Measurements from ENCODE around the gene ASIC2. TPM values are rescaled to one million over a fixed set of nuclear protein-coding genes. Genes with fewer than 3 reads are reported as not detected.

Gene ASIC2
- total RNA-seq, 1 experiment from 2014 or later, result not detected

GRCh38 chr17:33052856-33053255 lies 240.2 kb downstream of the ASIC2 start:
- Mint-ChIP-seq H3K4me3 (ENCODE audit: unreplicated experiment) (no peak overlapping the region), H3K27ac (ENCODE audit: low read depth, unreplicated experiment) (no peak overlapping the region), H3K27me3 (ENCODE audit: insufficient read depth, unreplicated experiment) (no peaks in the 10 kb centered on the region), H3K4me1 (ENCODE audit: insufficient read depth, unreplicated experiment) (no peaks in the 10 kb centered on the region), H3K9me3 (ENCODE audit: unreplicated experiment) (no peaks in the 10 kb centered on the region), H3K36me3 (ENCODE audit: insufficient read depth, unreplicated experiment) (no peaks in the 10 kb centered on the region)
- no peak for TF ChIP-seq CTCF (IDR thresholded peaks at IDR 0.05; ENCODE audit: unreplicated experiment)
- BruUV-seq (replicated peaks), result no TSS peak
- CTCF ChIA-PET, result interaction anchor here (0.8 to 1.3 kb wide), 4 partner anchors 15 to 622 kb away, joined by 3 to 4 read pairs (median 4); no protein-coding TSS in a partner anchor
- POLR2A ChIA-PET, result no interaction called here
- DNase-seq (ENCODE audit: unreplicated experiment), result no peak
- intact Hi-C loops (cut with micrococcal nuclease), result no loop called here

- Mint-ChIP-seq H3K27me3 (ENCODE audit: insufficient read depth, unreplicated experiment) (no peaks in the 10 kb centered on the region), H3K27ac (ENCODE audit: low read depth, unreplicated experiment) (no peak overlapping the region), H3K9me3 (ENCODE audit: unreplicated experiment) (no peaks in the 10 kb centered on the region), H3K4me1 (ENCODE audit: insufficient read depth, unreplicated experiment) (no peaks in the 10 kb centered on the region), H3K36me3 (ENCODE audit: insufficient read depth, unreplicated experiment) (no peaks in the 10 kb centered on the region), H3K4me3 (ENCODE audit: unreplicated experiment) (no peak overlapping the region)
- intact Hi-C loops (cut with micrococcal nuclease), result no loop called here
- DNase-seq (ENCODE audit: unreplicated experiment), result no peak
- BruUV-seq (replicated peaks), result no TSS peak
- TF ChIP-seq CTCF (IDR thresholded peaks at IDR 0.05; ENCODE audit: unreplicated experiment), result no peak
- ChIA-PET CTCF (interaction anchor here (0.6 to 2.0 kb wide), 9 partner anchors 13 to 629 kb away, joined by 3 to 6 read pairs (median 3); no protein-coding TSS in a partner anchor), POLR2A (no interaction called here)
These were observed 242.4 kb downstream of the ASIC2 start for GRCh38 chr17:33050611-33051140.

- CTCF ChIA-PET, result interaction anchor here (0.6 to 2.0 kb wide), 21 partner anchors 8 to 875 kb away, joined by 3 to 10 read pairs (median 3); no protein-coding TSS in a partner anchor
These were observed 243.2 kb downstream of the ASIC2 start for GRCh38 chr17:33049781-33050414.

More at GRCh38 chr17:33049781-33050414, 243.2 kb downstream of the ASIC2 start:
- peak; percentile 79 for DNase-seq (ENCODE audit: unreplicated experiment)
- Mint-ChIP-seq H3K4me3 (ENCODE audit: unreplicated experiment) (no peak overlapping the region), H3K9me3 (ENCODE audit: unreplicated experiment) (no peaks in the 10 kb centered on the region), H3K27me3 (ENCODE audit: insufficient read depth, unreplicated experiment) (no peaks in the 10 kb centered on the region), H3K36me3 (ENCODE audit: insufficient read depth, unreplicated experiment) (no peaks in the 10 kb centered on the region), H3K27ac (ENCODE audit: low read depth, unreplicated experiment) (no peak overlapping the region), H3K4me1 (ENCODE audit: insufficient read depth, unreplicated experiment) (no peaks in the 10 kb centered on the region)
- peak; percentile 84 for TF ChIP-seq CTCF (IDR thresholded peaks at IDR 0.05; ENCODE audit: unreplicated experiment)
- BruUV-seq (replicated peaks), result no TSS peak
- POLR2A ChIA-PET, result no interaction called here
- intact Hi-C loops (cut with micrococcal nuclease), result no loop called here
